Measurements from ENCODE around the gene MAD1L1.

Gene MAD1L1

DNA sequence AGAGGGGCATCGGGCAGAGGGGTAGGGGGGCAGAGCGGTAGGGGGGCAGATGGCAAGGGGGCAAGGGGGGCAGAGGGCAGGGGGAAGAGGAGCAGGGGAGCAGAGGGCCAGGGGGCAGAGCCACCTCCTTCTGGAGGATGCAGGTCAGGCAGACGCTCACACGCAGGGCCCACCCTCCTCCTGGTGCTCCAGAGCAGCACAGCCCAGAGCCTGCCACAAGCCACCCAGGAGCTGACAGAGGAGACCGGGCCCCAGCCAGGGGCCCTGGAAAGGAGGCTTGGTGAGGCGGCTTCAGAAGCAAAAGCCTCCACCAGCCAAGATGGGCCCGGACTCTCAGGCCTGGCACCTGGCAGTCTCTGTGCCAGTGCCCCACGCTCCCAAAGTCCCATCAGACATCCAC, 13.1 kb downstream of the MAD1L1 start:
- no peak overlapping the region for H3K4me3 ChIP-seq (replicated peaks; ENCODE audit: low read depth, low read length)
- TF ChIP-seq, protein P1, sequence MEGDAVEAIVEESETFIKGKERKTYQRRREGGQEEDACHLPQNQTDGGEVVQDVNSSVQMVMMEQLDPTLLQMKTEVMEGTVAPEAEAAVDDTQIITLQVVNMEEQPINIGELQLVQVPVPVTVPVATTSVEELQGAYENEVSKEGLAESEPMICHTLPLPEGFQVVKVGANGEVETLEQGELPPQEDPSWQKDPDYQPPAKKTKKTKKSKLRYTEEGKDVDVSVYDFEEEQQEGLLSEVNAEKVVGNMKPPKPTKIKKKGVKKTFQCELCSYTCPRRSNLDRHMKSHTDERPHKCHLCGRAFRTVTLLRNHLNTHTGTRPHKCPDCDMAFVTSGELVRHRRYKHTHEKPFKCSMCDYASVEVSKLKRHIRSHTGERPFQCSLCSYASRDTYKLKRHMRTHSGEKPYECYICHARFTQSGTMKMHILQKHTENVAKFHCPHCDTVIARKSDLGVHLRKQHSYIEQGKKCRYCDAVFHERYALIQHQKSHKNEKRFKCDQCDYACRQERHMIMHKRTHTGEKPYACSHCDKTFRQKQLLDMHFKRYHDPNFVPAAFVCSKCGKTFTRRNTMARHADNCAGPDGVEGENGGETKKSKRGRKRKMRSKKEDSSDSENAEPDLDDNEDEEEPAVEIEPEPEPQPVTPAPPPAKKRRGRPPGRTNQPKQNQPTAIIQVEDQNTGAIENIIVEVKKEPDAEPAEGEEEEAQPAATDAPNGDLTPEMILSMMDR (IDR thresholded peaks at IDR 0.05; ENCODE audit: low read depth, low read length, missing control alignments) = no peak
- DNase-seq (ENCODE audit: extremely low read depth, low read depth) = no peak

DNA sequence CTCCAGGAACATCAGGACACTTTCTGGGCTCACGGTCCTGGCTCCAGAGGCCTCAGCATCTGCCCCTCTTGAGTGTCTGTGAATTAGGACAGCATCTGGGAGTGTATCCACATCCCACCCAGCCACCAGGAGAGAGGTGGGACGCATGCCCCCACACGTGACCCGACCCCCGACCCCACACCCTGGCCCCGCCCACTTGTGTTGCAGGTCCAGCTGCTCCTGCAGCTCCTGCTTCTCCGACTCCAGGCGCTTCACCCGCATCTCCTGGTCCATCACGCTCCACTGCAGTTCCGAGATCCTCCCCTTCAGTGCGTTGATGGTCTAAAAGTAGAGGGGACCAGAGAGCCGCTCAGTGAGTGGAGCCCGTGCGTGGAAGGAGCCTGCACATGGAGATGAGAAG, 13.6 kb downstream of the MAD1L1 start:
- TF ChIP-seq, protein P1 (IDR thresholded peaks at IDR 0.05; ENCODE audit: low read depth, low read length, missing control alignments) = no peak
- DNase-seq (ENCODE audit: extremely low read depth, low read depth) = no peak
- no peak overlapping the region for H3K4me3 ChIP-seq (replicated peaks; ENCODE audit: low read depth, low read length)

DNA sequence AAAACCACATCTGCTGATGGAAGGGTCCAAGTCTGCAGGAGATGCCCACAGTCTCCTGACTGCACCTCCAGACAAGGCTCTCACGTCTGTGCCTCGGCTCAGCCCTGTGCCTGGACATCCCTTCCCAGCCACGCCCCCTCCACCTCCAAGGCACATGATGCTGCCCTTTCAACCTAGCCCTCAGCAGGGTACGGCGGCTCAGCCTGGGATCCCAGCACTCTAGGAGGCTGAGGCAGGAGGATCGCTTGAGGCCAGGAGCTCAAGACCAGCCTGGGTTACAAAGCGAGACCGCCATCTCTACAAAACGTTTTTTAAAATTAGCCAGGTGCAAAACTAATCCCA, 14.3 kb downstream of the MAD1L1 start:
- H3K4me3 ChIP-seq (replicated peaks; ENCODE audit: low read depth, low read length) = no peak overlapping the region
- TF ChIP-seq, protein P1 (IDR thresholded peaks at IDR 0.05; ENCODE audit: low read depth, low read length, missing control alignments) = no peak
- DNase-seq (ENCODE audit: extremely low read depth, low read depth) = no peak

DNA sequence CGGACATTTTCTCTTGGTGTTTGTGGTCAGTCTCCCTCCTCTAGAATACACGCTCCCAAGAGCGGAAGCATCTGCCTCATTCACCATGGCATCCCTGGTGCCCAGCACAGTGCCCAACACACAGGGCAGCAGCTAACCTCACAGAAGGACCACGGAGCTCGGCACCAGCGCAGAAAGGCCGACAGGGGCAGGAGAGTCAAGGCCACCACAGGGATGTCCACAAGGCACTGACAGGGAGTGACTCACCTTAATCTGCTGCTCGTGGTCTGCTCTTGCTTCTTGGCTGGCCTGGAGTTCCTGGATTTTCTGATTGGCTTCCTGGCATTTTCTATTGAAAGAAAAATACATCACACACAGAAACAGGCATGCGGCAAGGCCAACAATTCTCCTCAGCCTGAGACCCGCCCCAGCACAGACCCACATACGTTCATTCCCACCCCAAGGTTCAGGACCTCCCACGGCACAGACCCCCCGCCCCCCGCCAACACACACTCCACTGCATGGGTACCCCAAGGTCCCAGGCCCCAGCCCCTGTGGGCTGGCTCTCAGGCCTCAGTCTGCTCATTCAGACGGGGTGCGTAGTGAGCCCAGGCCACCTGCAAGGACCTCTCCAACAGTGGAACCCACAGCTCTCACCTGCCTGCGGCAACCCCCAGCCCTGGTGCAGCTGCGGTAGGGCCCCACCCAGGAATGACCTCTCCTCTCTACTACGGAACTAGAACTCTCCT, 14.9 kb downstream of the MAD1L1 start:
- no peak overlapping the region for H3K4me3 ChIP-seq (replicated peaks; ENCODE audit: low read depth, low read length)
- DNase-seq (ENCODE audit: extremely low read depth, low read depth) = no peak
- TF ChIP-seq, protein P1 (IDR thresholded peaks at IDR 0.05; ENCODE audit: low read depth, low read length, missing control alignments) = no peak

DNA sequence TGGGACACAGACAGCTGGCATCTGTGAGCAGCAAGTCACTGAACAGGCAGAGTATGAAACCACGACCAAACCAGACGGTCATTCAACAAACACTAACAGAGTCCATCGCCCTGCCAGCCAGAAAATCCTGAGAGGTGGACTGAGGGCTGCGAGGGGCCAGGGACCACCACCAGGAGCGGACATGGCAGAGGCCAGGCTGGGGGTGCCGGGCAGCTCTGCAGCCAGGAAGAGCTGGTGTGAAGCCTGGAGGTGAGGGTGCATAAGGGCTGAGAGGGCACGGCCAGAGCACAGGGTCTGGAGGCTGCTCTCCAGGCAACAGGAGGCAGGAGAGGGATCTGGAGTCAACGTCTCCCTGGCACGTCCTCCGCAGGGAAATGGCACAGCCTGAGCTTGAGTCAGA, 15.5 kb downstream of the MAD1L1 start:
- H3K4me3 ChIP-seq (replicated peaks; ENCODE audit: low read depth, low read length) = no peak overlapping the region
- no peak for DNase-seq (ENCODE audit: extremely low read depth, low read depth)
- TF ChIP-seq, protein P1 (IDR thresholded peaks at IDR 0.05; ENCODE audit: low read depth, low read length, missing control alignments) = no peak

DNA sequence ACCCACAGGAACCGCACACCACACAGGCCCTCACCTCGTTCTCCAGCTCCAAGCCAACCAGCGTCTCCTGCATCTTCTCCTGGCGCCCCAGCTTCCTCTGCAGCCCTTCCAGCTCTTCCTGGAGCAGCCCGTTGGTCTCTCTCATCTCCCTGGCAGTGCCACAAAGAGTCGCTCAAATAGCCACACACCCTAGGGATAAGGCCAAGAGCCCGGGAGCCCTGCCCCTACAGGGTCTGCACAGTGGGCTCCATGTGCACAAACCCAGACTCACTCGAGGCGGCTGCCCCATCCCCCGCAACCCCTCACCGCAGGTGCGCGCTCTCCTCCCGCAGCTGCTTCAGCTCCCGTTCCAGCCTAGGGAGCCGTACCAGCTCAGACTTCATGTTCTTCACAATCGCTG, 16.9 kb downstream of the MAD1L1 start:
- TF ChIP-seq, protein P1 (IDR thresholded peaks at IDR 0.05; ENCODE audit: low read depth, low read length, missing control alignments) = no peak
- H3K4me3 ChIP-seq (replicated peaks; ENCODE audit: low read depth, low read length) = no peak overlapping the region
- DNase-seq (ENCODE audit: extremely low read depth, low read depth) = no peak

DNA sequence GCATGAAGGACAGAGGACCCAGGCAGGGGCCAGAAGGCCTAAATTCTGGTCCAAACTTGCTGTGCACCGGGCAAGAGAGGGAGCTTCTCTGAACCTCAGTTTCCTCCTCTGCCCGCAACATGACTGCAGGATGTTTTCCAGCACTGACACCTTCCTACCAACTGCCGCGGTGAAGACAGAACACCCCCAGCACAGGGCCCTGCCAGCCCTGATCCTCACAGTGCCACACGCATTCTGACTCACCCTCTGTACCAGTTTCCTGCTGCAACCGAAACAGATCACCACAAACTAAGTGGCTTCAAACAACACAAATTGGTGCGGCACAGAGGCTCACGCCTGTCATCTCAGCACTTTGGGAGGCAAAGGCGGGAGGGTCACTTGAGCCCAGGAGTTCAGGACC, 18.1 kb downstream of the MAD1L1 start:
- DNase-seq (ENCODE audit: extremely low read depth, low read depth) = no peak
- TF ChIP-seq, protein P1 (IDR thresholded peaks at IDR 0.05; ENCODE audit: low read depth, low read length, missing control alignments) = no peak
- no peak overlapping the region for H3K4me3 ChIP-seq (replicated peaks; ENCODE audit: low read depth, low read length)

All from HFF-Myc (cell line).